KMS-11 (cell line): Measurements from ENCODE around the gene PXYLP1.

Experiments
- H2AFZ ChIP-seq: fragments of 200-600 bp; sonication (generic); 2 replicates; pipeline ENCODE4 v1.6.1; 2016; ENCODE audit warnings: antibody characterized with exemption, mixed run types, low read depth
- H3K27ac ChIP-seq: fragments of 200-600 bp; sonication (generic); 2 replicates; pipeline ENCODE4 v1.6.1; 2016; ENCODE audit warnings: mild to moderate bottlenecking, mixed run types
- H3K27me3 ChIP-seq: fragments of 200-600 bp; sonication (generic); 2 replicates; pipeline ENCODE4 v1.6.1; 2017; ENCODE audit warnings: mild to moderate bottlenecking, low read depth, mixed run types, moderate library complexity; ENCODE audit not compliant: insufficient read depth
- H3K36me3 ChIP-seq: fragments of 200-600 bp; sonication (generic); 2 replicates; pipeline ENCODE4 v1.6.1; 2017; ENCODE audit warnings: mild to moderate bottlenecking, mixed run types; ENCODE audit not compliant: insufficient read depth
- H3K4me1 ChIP-seq: fragments of 200-600 bp; sonication (generic); 2 replicates; pipeline ENCODE4 v1.6.1; 2016; ENCODE audit warnings: mild to moderate bottlenecking, low read depth, mixed run types; ENCODE audit not compliant: poor library complexity, severe bottlenecking
- H3K4me2 ChIP-seq: fragments of 200-600 bp; sonication (generic); 2 replicates; pipeline ENCODE4 v1.7.0; 2016; ENCODE audit warnings: mild to moderate bottlenecking, mixed run types
- H3K4me3 ChIP-seq: fragments of 200-600 bp; sonication (generic); IDR thresholded peaks from 2 replicates; pipeline ENCODE4 v1.6.1; 2017; ENCODE audit warnings: low read depth, low read length, mixed read lengths; ENCODE audit not compliant: insufficient read depth
- H3K79me2 ChIP-seq: fragments of 200-600 bp; sonication (generic); 2 replicates; pipeline ENCODE4 v1.6.1; 2016; ENCODE audit warnings: low read depth, mixed run types; ENCODE audit not compliant: insufficient read depth
- H3K9ac ChIP-seq: fragments of 200-600 bp; sonication (generic); 2 replicates; pipeline ENCODE4 v1.6.1; 2016; ENCODE audit warnings: mild to moderate bottlenecking, mixed run types
- H4K20me1 ChIP-seq: fragments of 200-600 bp; sonication (generic); 2 replicates; pipeline ENCODE4 v1.6.1; 2016; ENCODE audit warnings: mild to moderate bottlenecking, mixed run types; ENCODE audit not compliant: insufficient read depth
- TF ChIP-seq, protein P1 (sequence below): fragments of 200-600 bp; sonication (generic); conservative IDR thresholded peaks from 2 replicates; pipeline ENCODE4 v1.6.1; 2017; ENCODE audit warnings: low read depth, mild to moderate bottlenecking, antibody characterized with exemption, low read length, moderate library complexity, mixed read lengths

The PXYLP1 gene

GRCh38 chr3:141334627-141335250, 103.1 kb downstream of the PXYLP1 start:
- Histone ChIP-seq H3K4me1 (no peaks in the 10 kb centered on the region), H3K36me3 (no peaks in the 10 kb centered on the region), H2AFZ (no peak overlapping the region), H3K79me2 (no peaks in the 10 kb centered on the region), H3K27ac (no peak overlapping the region), H3K27me3 (no peaks in the 10 kb centered on the region), H4K20me1 (no peaks in the 10 kb centered on the region), H3K9ac (no peak overlapping the region), H3K4me2 (no peak overlapping the region), H3K4me3 (no peak overlapping the region)
- TF ChIP-seq, protein P1, sequence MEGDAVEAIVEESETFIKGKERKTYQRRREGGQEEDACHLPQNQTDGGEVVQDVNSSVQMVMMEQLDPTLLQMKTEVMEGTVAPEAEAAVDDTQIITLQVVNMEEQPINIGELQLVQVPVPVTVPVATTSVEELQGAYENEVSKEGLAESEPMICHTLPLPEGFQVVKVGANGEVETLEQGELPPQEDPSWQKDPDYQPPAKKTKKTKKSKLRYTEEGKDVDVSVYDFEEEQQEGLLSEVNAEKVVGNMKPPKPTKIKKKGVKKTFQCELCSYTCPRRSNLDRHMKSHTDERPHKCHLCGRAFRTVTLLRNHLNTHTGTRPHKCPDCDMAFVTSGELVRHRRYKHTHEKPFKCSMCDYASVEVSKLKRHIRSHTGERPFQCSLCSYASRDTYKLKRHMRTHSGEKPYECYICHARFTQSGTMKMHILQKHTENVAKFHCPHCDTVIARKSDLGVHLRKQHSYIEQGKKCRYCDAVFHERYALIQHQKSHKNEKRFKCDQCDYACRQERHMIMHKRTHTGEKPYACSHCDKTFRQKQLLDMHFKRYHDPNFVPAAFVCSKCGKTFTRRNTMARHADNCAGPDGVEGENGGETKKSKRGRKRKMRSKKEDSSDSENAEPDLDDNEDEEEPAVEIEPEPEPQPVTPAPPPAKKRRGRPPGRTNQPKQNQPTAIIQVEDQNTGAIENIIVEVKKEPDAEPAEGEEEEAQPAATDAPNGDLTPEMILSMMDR = no peak

DNA sequence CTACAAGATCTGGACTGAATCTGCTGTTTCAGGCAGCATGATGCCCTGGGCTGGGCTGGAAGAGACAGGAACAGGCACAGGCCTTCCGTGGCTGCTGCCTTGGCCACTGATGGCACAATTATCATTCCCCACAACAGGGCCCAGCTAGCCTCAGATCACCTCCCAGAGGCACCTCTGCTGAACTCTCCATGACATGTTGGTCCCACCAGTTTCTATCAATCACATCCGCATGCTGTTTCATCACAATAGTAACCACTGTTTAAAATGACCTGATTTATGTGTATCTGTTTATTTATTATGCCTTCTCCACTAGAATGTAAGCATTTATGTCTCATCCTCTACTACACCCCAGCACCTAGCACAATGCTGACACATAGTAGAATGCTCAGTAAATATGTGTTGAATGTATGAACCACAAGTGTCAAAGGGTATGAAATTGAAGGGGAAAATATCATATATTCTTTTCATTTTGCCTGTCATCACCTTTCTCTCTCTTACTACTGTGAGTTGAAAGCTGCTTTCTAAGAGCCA, 104.0 kb downstream of the PXYLP1 start:
- Histone ChIP-seq H3K9ac (no peak overlapping the region), H3K27me3 (no peaks in the 10 kb centered on the region), H4K20me1 (no peaks in the 10 kb centered on the region), H2AFZ (no peak overlapping the region), H3K4me3 (no peak overlapping the region), H3K4me2 (no peak overlapping the region), H3K27ac (no peak overlapping the region), H3K4me1 (no peaks in the 10 kb centered on the region), H3K36me3 (no peaks in the 10 kb centered on the region), H3K79me2 (no peaks in the 10 kb centered on the region)
- TF ChIP-seq, protein P1 = no peak

- Histone ChIP-seq H3K4me1 (no peaks in the 10 kb centered on the region), H3K36me3 (no peaks in the 10 kb centered on the region), H3K9ac (no peak overlapping the region), H4K20me1 (no peaks in the 10 kb centered on the region), H3K4me3 (no peak overlapping the region), H2AFZ (no peak overlapping the region), H3K79me2 (no peaks in the 10 kb centered on the region), H3K27ac (no peak overlapping the region), H3K4me2 (no peak overlapping the region), H3K27me3 (no peaks in the 10 kb centered on the region)
- TF ChIP-seq, protein P1 = no peak
Observed at GRCh38 chr3:141336672-141337522, 105.3 kb downstream of the PXYLP1 start.

GRCh38 chr3:141337523-141337854, 105.9 kb downstream of the PXYLP1 start:
- H3K4me2 ChIP-seq = no peak overlapping the region
- no peaks in the 10 kb centered on the region for H3K36me3 ChIP-seq
- TF ChIP-seq, protein P1 = no peak
- no peak overlapping the region for H3K4me3 ChIP-seq
- H2AFZ ChIP-seq = no peak overlapping the region
- H3K27ac ChIP-seq = no peak overlapping the region
- H3K9ac ChIP-seq = no peak overlapping the region
- H4K20me1 ChIP-seq = no peaks in the 10 kb centered on the region
- no peaks in the 10 kb centered on the region for H3K79me2 ChIP-seq
- H3K4me1 ChIP-seq = no peaks in the 10 kb centered on the region
- H3K27me3 ChIP-seq = no peaks in the 10 kb centered on the region
